Activated CD8-positive, alpha-beta T cell treated with anti-CD3 and anti-CD28 coated beads for 36 hours (primary cell): ENCODE measurements around the gene RNF126. TPM values are rescaled to one million over a fixed set of nuclear protein-coding genes. Genes with fewer than 3 reads are reported as not detected.
A peak's percentile ranks its signal among the peaks of the same experiment; 100 is the strongest.

Experiments used
- ATAC-seq: fragments of 200-7000 bp; cut with Tn5 transposase; one replicate; pipeline ENCODE4 v1.10.0; 2021; ENCODE audit warnings: mild to moderate bottlenecking, moderate library complexity
- CTCF ChIA-PET: fragments of 350-600 bp; sonication (Branson Sonifier 250); formaldehyde crosslinking; loops from one replicate; lab custom pipeline; 2021; ENCODE audit warnings: antibody characterized with exemption; lab: Charles Lee
- POLR2A ChIA-PET: fragments of 350-600 bp; sonication (Branson Sonifier 250); formaldehyde crosslinking; loops from one replicate; lab custom pipeline; 2021; ENCODE audit warnings: antibody characterized with exemption; lab: Charles Lee
- DNase-seq: peaks from one replicate; pipeline ENCODE4 v3.0.0-alpha.2; 2020
- H3K27ac Mint-ChIP-seq: one replicate; pipeline ENCODE4 v1.8.0; 2021; ENCODE audit warnings: mild to moderate bottlenecking, mixed read lengths
- H3K27me3 Mint-ChIP-seq: one replicate; pipeline ENCODE4 v1.8.0; 2021; ENCODE audit warnings: mixed read lengths
- H3K36me3 Mint-ChIP-seq: one replicate; pipeline ENCODE4 v1.8.0; 2021; ENCODE audit warnings: low read depth, mixed read lengths
- H3K4me1 Mint-ChIP-seq: one replicate; pipeline ENCODE4 v1.8.0; 2021; ENCODE audit warnings: low read depth, mixed read lengths
- H3K4me3 Mint-ChIP-seq: one replicate; pipeline ENCODE4 v1.8.0; 2021; ENCODE audit warnings: mild to moderate bottlenecking, moderate library complexity, mixed read lengths
- H3K9me3 Mint-ChIP-seq: one replicate; pipeline ENCODE4 v1.8.0; 2021; ENCODE audit warnings: mixed read lengths
- CTCF ChIP-seq: fragments of 200-600 bp; IDR thresholded peaks from one replicate; pipeline ENCODE4 v1.8.0; 2022; ENCODE audit warnings: antibody characterized with exemption, mild to moderate bottlenecking
- intact Hi-C: fragments of 100-400 bp; cut with micrococcal nuclease; formaldehyde crosslinking; loops from one replicate; pipeline ENCODE4 v1.10.0; 2022
- total RNA-seq, 2 experiments: library from RNA; stranded (reverse); gene quantifications; one replicate each; pipeline ENCODE4 v1.2.3, GENCODE V29; 2021

Gene RNF126
- 100 to 1,000 TPM in 1 of 2 experiments, 10 to 100 TPM in 1; 99.1 to 101 TPM for total RNA-seq

GRCh38 chr19:662962-663681, at the start of gene RNF126:
Gene RNF126, minus strand, starts transcription at chr19:663214. Its CDS starts 93 bp downstream, at chr19:663121.
- peaks cover 2% of the 10 kb centered on the region for H3K27me3 Mint-ChIP-seq
- H3K9me3 Mint-ChIP-seq: no peaks in the 10 kb centered on the region
- ChIA-PET CTCF (interaction anchor here (1.2 to 1.9 kb wide), 3 partner anchors 71 to 152 kb away, joined by 3 to 13 read pairs (median 4); no protein-coding TSS in a partner anchor), POLR2A (interaction anchor here (0.7 to 1.3 kb wide), 7 partner anchors 12 to 135 kb away, joined by 3 to 7 read pairs (median 4); partner anchors contain the start of genes BSG, FSTL3 and POLRMT)
- intact Hi-C loops: no loop called here
- H3K27ac Mint-ChIP-seq: peak within 1 kb of the TSS; percentile 93
- DNase-seq (peak; percentile 92), ATAC-seq (peak; percentile 72)
- peaks cover 25% of the 10 kb centered on the region for H3K36me3 Mint-ChIP-seq
- H3K4me1 Mint-ChIP-seq: peaks cover 24% of the 10 kb centered on the region
- TF ChIP-seq CTCF: no peak
- H3K4me3 Mint-ChIP-seq: peak within 1 kb of the TSS; percentile 95

- intact Hi-C loops: no loop called here
- TF ChIP-seq CTCF: no peak
- no peaks in the 10 kb centered on the region for H3K36me3 Mint-ChIP-seq
- DNase-seq (no peak), ATAC-seq (no peak)
- H3K27ac Mint-ChIP-seq: no peak overlapping the region
- peaks cover 22% of the 10 kb centered on the region for H3K27me3 Mint-ChIP-seq
- ChIA-PET POLR2A (interaction anchor here (1.4 kb wide), 1 partner anchor 36 kb away, joined by 3 read pairs; the partner anchor contains the start of gene FSTL3), CTCF (no interaction called here)
- H3K9me3 Mint-ChIP-seq: peaks cover 3% of the 10 kb centered on the region
- no peak overlapping the region for H3K4me3 Mint-ChIP-seq
- H3K4me1 Mint-ChIP-seq: no peaks in the 10 kb centered on the region
Observed at GRCh38 chr19:711254-711653, 48.2 kb upstream of the RNF126 start.

- no peak for ATAC-seq
- peaks cover 21% of the 10 kb centered on the region for H3K27me3 Mint-ChIP-seq
- CTCF ChIA-PET: no interaction called here
Observed at GRCh38 chr19:710767-711166, 47.8 kb upstream of the RNF126 start.

GRCh38 chr19:709965-710571, 47.1 kb upstream of the RNF126 start:
- no peak overlapping the region for H3K4me3 Mint-ChIP-seq
- DNase-seq (no peak), ATAC-seq (no peak)
- H3K9me3 Mint-ChIP-seq: no peaks in the 10 kb centered on the region
- ChIA-PET POLR2A (interaction anchor here (1.4 kb wide), 2 partner anchors 31 to 34 kb away, joined by 3 read pairs; partner anchors contain the start of gene FSTL3), CTCF (no interaction called here)
- H3K27ac Mint-ChIP-seq: no peak overlapping the region
- no peaks in the 10 kb centered on the region for H3K36me3 Mint-ChIP-seq
- no peaks in the 10 kb centered on the region for H3K4me1 Mint-ChIP-seq
- peaks cover 22% of the 10 kb centered on the region for H3K27me3 Mint-ChIP-seq
- intact Hi-C loops: no loop called here
- no peak for TF ChIP-seq CTCF

More at GRCh38 chr19:710767-711166, 47.8 kb upstream of the RNF126 start:
- Mint-ChIP-seq H3K4me1 (no peaks in the 10 kb centered on the region), H3K27ac (no peak overlapping the region), H3K9me3 (peaks cover 1% of the 10 kb centered on the region), H3K36me3 (no peaks in the 10 kb centered on the region), H3K4me3 (no peak overlapping the region)
- intact Hi-C loops: no loop called here
- POLR2A ChIA-PET: interaction anchor here (1.4 kb wide), 1 partner anchor 35 kb away, joined by 3 read pairs; the partner anchor contains the start of gene FSTL3
- no peak for DNase-seq
- no peak for TF ChIP-seq CTCF
